ENCODE measurements around the gene FGD3.

FGD3 gene

DNA sequence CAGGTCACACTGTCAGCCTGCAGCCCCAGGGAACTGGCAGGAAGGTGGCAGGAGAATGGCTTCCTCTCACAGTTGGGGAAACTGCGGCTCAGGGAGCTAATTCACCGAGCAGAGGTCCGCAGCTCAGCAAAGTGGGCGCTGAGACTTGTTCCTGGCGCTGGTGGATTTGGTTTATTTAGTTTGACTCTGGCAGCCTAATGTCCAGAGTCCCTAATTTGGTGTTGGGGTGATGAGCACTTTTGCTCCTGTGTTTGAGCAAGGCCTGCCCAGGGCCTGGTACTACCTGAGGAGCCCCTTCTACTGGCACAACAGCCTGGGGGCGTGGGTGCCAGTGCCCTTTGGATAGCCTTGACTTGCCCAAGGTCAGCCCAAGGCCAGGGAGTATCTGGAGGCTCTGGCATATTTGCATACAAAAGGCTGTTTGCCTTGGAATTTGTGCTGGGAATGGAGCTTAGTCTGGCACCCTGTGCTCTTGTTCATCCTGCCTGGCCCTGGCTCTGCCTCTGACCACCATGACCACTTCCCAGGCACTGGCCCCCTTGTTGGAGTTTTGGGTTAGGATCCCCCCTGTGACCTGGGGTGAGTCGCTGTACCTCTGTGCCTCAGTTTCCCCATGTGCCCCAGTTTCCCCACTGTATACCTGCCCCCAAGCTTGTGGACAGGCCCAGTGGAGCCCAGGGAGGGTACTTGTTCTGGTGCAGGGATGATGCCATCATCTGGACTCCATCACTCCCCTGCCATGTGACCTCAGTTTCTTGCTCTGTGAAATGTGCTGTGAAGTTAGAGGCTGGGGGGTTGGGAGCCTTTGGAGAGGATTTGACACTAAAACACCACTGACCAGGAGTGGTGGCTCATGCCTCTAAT, 112.6 kb downstream of the FGD3 start:
- Histone ChIP-seq H2AFZ (ENCODE audit: low read depth) (peak overlapping the region; percentile 71; the same call in 1 of the 2 replicates), H3K9ac (peak overlapping the region; percentile 55; the same call in 1 of the 2 replicates), H3K36me3 (ENCODE audit: insufficient read depth) (no peaks in the 10 kb centered on the region), H3K79me2 (ENCODE audit: insufficient read depth, low read depth) (0 out of 2 replicates have a peak, but pooled peaks cover 12% of the 10 kb centered on the region), H4K20me1 (ENCODE audit: insufficient read depth) (no peaks in the 10 kb centered on the region), H3K4me3 (IDR thresholded peaks at IDR 0.05; ENCODE audit: insufficient read depth, low read depth, low read length) (no peak overlapping the region), H3K4me1 (ENCODE audit: low read depth, poor library complexity, severe bottlenecking) (peaks cover 66% of the 10 kb centered on the region), H3K27ac (no peak overlapping the region), H3K27me3 (ENCODE audit: insufficient read depth, low read depth) (no peaks in the 10 kb centered on the region), H3K4me2 (peak overlapping the region; percentile 90)
- no peak for TF ChIP-seq CTCF (conservative IDR thresholded peaks at IDR 0.05; ENCODE audit: low read depth, low read length)

DNA sequence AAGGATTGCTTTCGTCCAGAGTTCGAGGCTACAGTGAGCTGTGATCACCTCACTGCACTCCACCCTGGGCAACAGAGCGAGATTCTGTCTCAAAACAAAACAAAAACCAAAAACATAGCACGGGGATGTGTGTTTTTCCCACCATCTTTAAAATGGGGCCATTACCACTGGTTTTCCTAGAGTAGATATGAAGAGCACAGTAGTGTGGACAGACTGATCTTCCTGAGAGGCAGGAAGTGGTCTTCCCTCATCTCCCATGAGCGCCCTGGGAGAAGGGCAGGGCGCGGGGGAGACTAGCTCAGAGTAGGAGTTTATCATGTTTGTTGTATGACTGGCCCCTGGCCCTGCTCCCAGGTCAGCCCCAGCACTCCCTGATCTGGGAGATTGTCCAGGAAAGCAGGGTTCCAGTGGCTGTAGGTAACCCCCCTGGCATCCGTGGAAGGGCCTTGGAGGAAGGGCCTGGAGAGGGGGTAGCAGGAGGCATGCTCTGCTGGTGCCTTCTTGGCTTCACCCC, 113.5 kb downstream of the FGD3 start:
- no peak overlapping the region for H3K4me3 ChIP-seq (IDR thresholded peaks at IDR 0.05; ENCODE audit: insufficient read depth, low read depth, low read length)
- no peaks in the 10 kb centered on the region for H3K27me3 ChIP-seq (ENCODE audit: insufficient read depth, low read depth)
- H3K36me3 ChIP-seq (ENCODE audit: insufficient read depth), result no peaks in the 10 kb centered on the region
- H3K27ac ChIP-seq, result no peak overlapping the region
- H3K9ac ChIP-seq, result no peak overlapping the region
- no peak overlapping the region for H2AFZ ChIP-seq (ENCODE audit: low read depth)
- no peak for TF ChIP-seq CTCF (conservative IDR thresholded peaks at IDR 0.05; ENCODE audit: low read depth, low read length)
- peaks cover 70% of the 10 kb centered on the region for H3K4me1 ChIP-seq (ENCODE audit: low read depth, poor library complexity, severe bottlenecking)
- no peaks in the 10 kb centered on the region for H4K20me1 ChIP-seq (ENCODE audit: insufficient read depth)
- 0 out of 2 replicates have a peak, but pooled peaks cover 12% of the 10 kb centered on the region for H3K79me2 ChIP-seq (ENCODE audit: insufficient read depth, low read depth)
- H3K4me2 ChIP-seq, result no peak overlapping the region

DNA sequence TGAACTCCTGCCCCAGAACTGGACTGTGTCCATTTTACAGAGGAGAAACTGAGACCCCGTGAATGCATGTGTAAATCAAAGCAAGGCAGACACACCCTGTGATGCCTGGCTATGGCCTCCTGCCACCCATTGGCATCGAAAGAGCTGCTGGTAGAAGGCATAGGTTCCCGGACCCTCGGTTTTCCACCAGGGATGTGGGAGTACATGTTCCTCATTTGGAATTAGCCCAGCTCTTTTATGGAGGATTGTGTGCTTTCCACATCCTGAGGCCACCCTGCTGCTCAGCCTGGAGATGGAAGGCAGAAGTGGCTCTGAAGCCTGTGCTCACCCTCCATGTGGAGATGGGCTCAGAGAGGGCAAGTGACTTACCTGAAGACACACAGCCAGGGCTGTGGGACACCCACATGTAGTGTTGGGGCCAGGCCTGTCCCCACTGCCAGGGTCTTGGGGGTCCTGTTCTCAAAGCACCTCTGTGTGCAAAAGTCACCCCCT, 114.0 kb downstream of the FGD3 start:
- Histone ChIP-seq H3K4me3 (IDR thresholded peaks at IDR 0.05; ENCODE audit: insufficient read depth, low read depth, low read length) (no peak overlapping the region), H4K20me1 (ENCODE audit: insufficient read depth) (no peaks in the 10 kb centered on the region), H3K4me2 (peak overlapping the region; percentile 68; the same call in 1 of the 2 replicates), H3K36me3 (ENCODE audit: insufficient read depth) (no peaks in the 10 kb centered on the region), H3K27me3 (ENCODE audit: insufficient read depth, low read depth) (no peaks in the 10 kb centered on the region), H2AFZ (ENCODE audit: low read depth) (no peak overlapping the region), H3K79me2 (ENCODE audit: insufficient read depth, low read depth) (0 out of 2 replicates have a peak, but pooled peaks cover 12% of the 10 kb centered on the region), H3K9ac (peak overlapping the region; percentile 26; the same call in 1 of the 2 replicates), H3K4me1 (ENCODE audit: low read depth, poor library complexity, severe bottlenecking) (peaks cover 70% of the 10 kb centered on the region), H3K27ac (peak overlapping the region; percentile 85; the same call in 1 of the 2 replicates)
- no peak for TF ChIP-seq CTCF (conservative IDR thresholded peaks at IDR 0.05; ENCODE audit: low read depth, low read length)

- Histone ChIP-seq H3K4me1 (ENCODE audit: low read depth, poor library complexity, severe bottlenecking) (peaks cover 73% of the 10 kb centered on the region), H3K27ac (peak overlapping the region; percentile 85; the same call in 1 of the 2 replicates), H3K4me3 (IDR thresholded peaks at IDR 0.05; ENCODE audit: insufficient read depth, low read depth, low read length) (no peak overlapping the region), H2AFZ (ENCODE audit: low read depth) (no peak overlapping the region), H4K20me1 (ENCODE audit: insufficient read depth) (no peaks in the 10 kb centered on the region), H3K9ac (peak overlapping the region; percentile 26; the same call in 1 of the 2 replicates), H3K27me3 (ENCODE audit: insufficient read depth, low read depth) (no peaks in the 10 kb centered on the region), H3K79me2 (ENCODE audit: insufficient read depth, low read depth) (0 out of 2 replicates have a peak, but pooled peaks cover 12% of the 10 kb centered on the region), H3K4me2 (peak overlapping the region; percentile 68), H3K36me3 (ENCODE audit: insufficient read depth) (no peaks in the 10 kb centered on the region)
- TF ChIP-seq CTCF (conservative IDR thresholded peaks at IDR 0.05; ENCODE audit: low read depth, low read length), result no peak; the same call in 1 of the 2 replicates
Observed at GRCh38 chr9:93061791-93062763, 114.8 kb downstream of the FGD3 start.
